Measurements from ENCODE around the gene RAD9A. TPM values are rescaled to one million over a fixed set of nuclear protein-coding genes. Genes with fewer than 3 reads are reported as not detected.

RAD9A gene
- polyA plus RNA-seq, 3 donors: 3.7 to 31.7 (median 3.8) TPM

DNA sequence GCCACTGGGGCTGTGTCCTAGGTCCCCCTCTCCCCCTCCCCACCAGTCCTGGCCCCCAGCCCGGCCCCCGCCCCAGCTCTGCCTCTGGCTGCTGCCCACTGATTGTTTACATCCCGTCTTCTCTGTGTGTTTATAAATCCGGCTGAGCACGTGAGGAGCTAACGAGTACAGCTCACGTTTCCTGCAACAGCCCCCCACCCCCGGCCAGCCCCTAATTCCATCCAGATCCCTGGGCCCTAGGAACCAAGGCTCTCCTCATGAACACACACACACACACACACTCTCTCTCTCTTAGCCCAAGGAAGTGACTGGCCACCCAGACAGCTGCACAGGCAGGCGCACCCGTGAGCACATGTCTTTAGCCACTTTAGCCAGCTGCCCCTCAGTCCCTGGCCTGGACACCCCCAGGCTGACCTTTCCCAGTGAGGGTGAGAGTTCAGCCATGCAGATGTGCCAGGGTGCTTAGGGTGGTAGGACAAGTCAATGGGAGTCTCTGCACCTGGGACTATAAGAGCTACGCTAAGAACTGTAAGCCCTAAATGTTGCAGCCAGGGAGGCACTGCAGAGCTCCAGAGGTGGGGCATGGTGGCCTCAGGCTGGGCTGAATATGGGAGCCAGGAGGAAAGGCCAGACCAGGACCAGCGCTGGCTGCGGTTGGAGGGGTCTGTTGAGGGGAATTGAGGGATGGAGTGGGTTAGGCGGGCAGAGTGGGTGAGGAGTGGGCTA, 21.3 kb upstream of the RAD9A start:
- H3K27me3 ChIP-seq (ENCODE audit: control insufficient read depth in 2 of 2, insufficient read depth in 2 of 2, low read length in 2 of 2): no peaks in the 10 kb centered on the region
- intact Hi-C loops (cut with micrococcal nuclease): loop anchor here (1.0 to 5.0 kb wide), 3 partner anchors 11 to 98 kb away; no protein-coding TSS in a partner anchor
- peak overlapping the region in 1 of 2 donors; percentile 43 for H3K4me3 Mint-ChIP-seq
- H3K79me2 ChIP-seq (ENCODE audit: insufficient read depth, low read length): peaks cover 36% of the 10 kb centered on the region
- peaks cover 4 to 34% (median 22%) of the 10 kb centered on the region in 3 donors for H3K27me3 Mint-ChIP-seq (ENCODE audit: low read depth in 3 of 3)
- peak overlapping the region; percentile 93 for H3K4me2 ChIP-seq (replicated peaks; ENCODE audit: extremely low read depth, low read length, poor library complexity, severe bottlenecking)
- no peak for DNase-seq
- H3K4me1 ChIP-seq (ENCODE audit: control insufficient read depth in 1 of 2, insufficient read depth in 2 of 2, low read length in 2 of 2): peaks cover 52 to 69% of the 10 kb centered on the region in 2 donors
- peaks cover 75% of the 10 kb centered on the region for H3K4me1 Mint-ChIP-seq
- no peaks in the 10 kb centered on the region for H3K9me3 ChIP-seq (replicated peaks in 1 of 2; ENCODE audit: control insufficient read depth in 1 of 2, insufficient read depth in 1 of 2, low read length in 2 of 2)
- WGBS (ENCODE audit: insufficient coverage): 44% methylated on average over 8 of the region's 14 CpGs
- peaks cover 27 to 32% of the 10 kb centered on the region in 2 donors for H3K36me3 Mint-ChIP-seq
- H4K20me1 ChIP-seq (ENCODE audit: insufficient read depth, low read length): peaks cover 10% of the 10 kb centered on the region
- H3K4me3 ChIP-seq (replicated peaks in 1 of 3; ENCODE audit: low read depth in 2 of 3, low read length in 3 of 3): peak overlapping the region in 1 of 3 experiments; percentile 82
- H3K9me3 Mint-ChIP-seq: peaks cover 0 to 5% (median 0%) of the 10 kb centered on the region in 7 donors
- TF ChIP-seq, protein P1, sequence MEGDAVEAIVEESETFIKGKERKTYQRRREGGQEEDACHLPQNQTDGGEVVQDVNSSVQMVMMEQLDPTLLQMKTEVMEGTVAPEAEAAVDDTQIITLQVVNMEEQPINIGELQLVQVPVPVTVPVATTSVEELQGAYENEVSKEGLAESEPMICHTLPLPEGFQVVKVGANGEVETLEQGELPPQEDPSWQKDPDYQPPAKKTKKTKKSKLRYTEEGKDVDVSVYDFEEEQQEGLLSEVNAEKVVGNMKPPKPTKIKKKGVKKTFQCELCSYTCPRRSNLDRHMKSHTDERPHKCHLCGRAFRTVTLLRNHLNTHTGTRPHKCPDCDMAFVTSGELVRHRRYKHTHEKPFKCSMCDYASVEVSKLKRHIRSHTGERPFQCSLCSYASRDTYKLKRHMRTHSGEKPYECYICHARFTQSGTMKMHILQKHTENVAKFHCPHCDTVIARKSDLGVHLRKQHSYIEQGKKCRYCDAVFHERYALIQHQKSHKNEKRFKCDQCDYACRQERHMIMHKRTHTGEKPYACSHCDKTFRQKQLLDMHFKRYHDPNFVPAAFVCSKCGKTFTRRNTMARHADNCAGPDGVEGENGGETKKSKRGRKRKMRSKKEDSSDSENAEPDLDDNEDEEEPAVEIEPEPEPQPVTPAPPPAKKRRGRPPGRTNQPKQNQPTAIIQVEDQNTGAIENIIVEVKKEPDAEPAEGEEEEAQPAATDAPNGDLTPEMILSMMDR (IDR thresholded peaks at IDR 0.05): no peak
- peaks cover 0 to 4% of the 10 kb centered on the region in 2 donors for H3K36me3 ChIP-seq (replicated peaks in 1 of 2; ENCODE audit: control insufficient read depth in 1 of 2, insufficient read depth in 2 of 2, low read length in 2 of 2)
- H3K27ac ChIP-seq (ENCODE audit: low read depth in 1 of 2, low read length in 2 of 2): peak overlapping the region in 1 of 2 donors; percentile 45
- H3K27ac Mint-ChIP-seq: peak overlapping the region in 5 of 7 donors; percentile 64 to 86 (median 81)
- H2AFZ ChIP-seq (ENCODE audit: insufficient read depth, low read depth, low read length, poor library complexity, severe bottlenecking): no peak overlapping the region
- H3K9ac ChIP-seq (ENCODE audit: insufficient read depth, low read length, poor library complexity, severe bottlenecking): no peak overlapping the region

DNA sequence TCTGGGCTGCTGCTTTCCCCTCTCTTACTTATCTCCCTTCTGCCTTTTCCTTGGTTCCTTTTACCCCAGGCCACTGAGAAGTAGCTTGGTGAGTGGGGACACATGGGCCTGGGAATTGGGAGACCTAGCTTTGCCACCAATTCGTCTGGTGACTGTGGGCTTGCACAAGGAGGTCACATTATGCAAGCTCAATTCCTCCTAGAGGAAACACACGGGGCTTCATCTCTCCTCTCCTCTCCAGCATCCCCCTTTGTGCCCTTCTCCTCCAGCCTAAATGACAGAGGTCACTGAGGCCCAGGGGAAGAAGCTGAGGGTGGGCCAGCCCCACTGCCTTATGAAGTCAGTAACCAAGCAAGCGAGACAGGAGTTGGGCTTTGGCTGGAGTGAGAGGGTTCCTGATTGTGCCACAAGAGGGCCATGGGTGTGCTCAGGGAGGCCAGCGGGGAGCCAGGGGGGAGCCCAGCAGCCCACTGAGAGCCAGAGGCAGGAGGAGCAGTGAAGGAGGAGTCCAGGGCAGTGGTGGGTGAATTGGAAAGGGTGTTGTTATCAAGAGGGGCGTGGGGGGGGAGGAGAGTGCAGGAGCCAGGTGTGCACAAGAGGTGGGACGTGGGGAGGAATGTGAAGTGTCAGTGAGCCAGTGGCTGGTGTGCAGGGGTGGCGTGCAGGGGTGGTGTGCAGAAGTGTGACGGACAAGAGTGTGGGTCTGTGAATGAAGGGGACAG, 20.4 kb upstream of the RAD9A start:
- peak overlapping the region; percentile 89 to 91 for H3K4me3 Mint-ChIP-seq
- H3K36me3 Mint-ChIP-seq: peaks cover 19 to 23% of the 10 kb centered on the region in 2 donors
- peak; percentile 48 to 72 (median 70) for DNase-seq
- no peaks in the 10 kb centered on the region for H3K27me3 ChIP-seq (ENCODE audit: control insufficient read depth in 2 of 2, insufficient read depth in 2 of 2, low read length in 2 of 2)
- intact Hi-C loops (cut with micrococcal nuclease): loop anchor here (1.0 to 5.0 kb wide), 3 partner anchors 10 to 99 kb away; no protein-coding TSS in a partner anchor
- peaks cover 52 to 69% of the 10 kb centered on the region in 2 donors for H3K4me1 ChIP-seq (ENCODE audit: control insufficient read depth in 1 of 2, insufficient read depth in 2 of 2, low read length in 2 of 2)
- peak overlapping the region; percentile 93 for H3K4me2 ChIP-seq (replicated peaks; ENCODE audit: extremely low read depth, low read length, poor library complexity, severe bottlenecking)
- no peak overlapping the region for H3K9ac ChIP-seq (ENCODE audit: insufficient read depth, low read length, poor library complexity, severe bottlenecking)
- H3K36me3 ChIP-seq (replicated peaks in 1 of 2; ENCODE audit: control insufficient read depth in 1 of 2, insufficient read depth in 2 of 2, low read length in 2 of 2): no peaks in the 10 kb centered on the region
- peak overlapping the region in 2 of 3 experiments; percentile 37 to 82 for H3K4me3 ChIP-seq (replicated peaks in 1 of 3; ENCODE audit: low read depth in 2 of 3, low read length in 3 of 3)
- TF ChIP-seq, protein P1 (IDR thresholded peaks at IDR 0.05): peak; percentile 66
- peak overlapping the region; percentile 8 to 45 for H3K27ac ChIP-seq (ENCODE audit: low read depth in 1 of 2, low read length in 2 of 2)
- no peak overlapping the region for H2AFZ ChIP-seq (ENCODE audit: insufficient read depth, low read depth, low read length, poor library complexity, severe bottlenecking)
- H3K9me3 Mint-ChIP-seq: peaks cover 0 to 2% (median 0%) of the 10 kb centered on the region in 7 donors
- peaks cover 36% of the 10 kb centered on the region for H3K79me2 ChIP-seq (ENCODE audit: insufficient read depth, low read length)
- peaks cover 9 to 36% (median 17%) of the 10 kb centered on the region in 3 donors for H3K27me3 Mint-ChIP-seq (ENCODE audit: low read depth in 3 of 3)
- WGBS (ENCODE audit: insufficient coverage): 42% methylated on average over 6 of the region's 8 CpGs
- H3K9me3 ChIP-seq (replicated peaks in 1 of 2; ENCODE audit: control insufficient read depth in 1 of 2, insufficient read depth in 1 of 2, low read length in 2 of 2): no peaks in the 10 kb centered on the region
- peaks cover 70% of the 10 kb centered on the region for H3K4me1 Mint-ChIP-seq
- peak overlapping the region; percentile 62 to 90 (median 86) for H3K27ac Mint-ChIP-seq
- peaks cover 10% of the 10 kb centered on the region for H4K20me1 ChIP-seq (ENCODE audit: insufficient read depth, low read length)

All from CD14-positive monocyte (primary cell).